T47D (cell line): ENCODE measurements around the gene TUSC2.

Experiments used
- DNase-seq, 2 experiments: peaks; one replicate each; pipeline versions ENCODE4 v3.0.0 to v3.0.0-alpha.2; 2011 to 2012; ENCODE audit warnings: low read depth in 1 of 2, low spot score in 1 of 2
- JUND ChIP-seq: IDR thresholded peaks from 2 replicates; pipeline ENCODE4 v1.6.1; 2012; ENCODE audit warnings: low read depth
- in situ Hi-C: cut with HindIII; loops from 2 replicates; pipeline ENCODE4 v1.10.0; 2016; ENCODE audit warnings: low sequenced_read_pairs, low pct_unique_long_range_greater_than_20kb

TUSC2 gene

GRCh38 chr3:50327943-50328691, at the start of gene TUSC2:
Gene TUSC2, minus strand, starts transcription at chr3:50328223. Its CDS starts 124 bp downstream, at chr3:50328099.
- peak; percentile 95 to 96 for DNase-seq
- TF ChIP-seq JUND = no peak
- in situ Hi-C loops = no loop called here

- no peak for TF ChIP-seq JUND
- in situ Hi-C loops = no loop called here
- no peak for DNase-seq
Observed at GRCh38 chr3:50375258-50375931, 47.4 kb upstream of the TUSC2 start.

GRCh38 chr3:50374363-50375257, 46.6 kb upstream of the TUSC2 start:
- no peak for DNase-seq
- no peak for TF ChIP-seq JUND
- in situ Hi-C loops = no loop called here

GRCh38 chr3:50373146-50374051, 45.4 kb upstream of the TUSC2 start:
- in situ Hi-C loops = no loop called here
- TF ChIP-seq JUND = no peak
- DNase-seq = no peak

- DNase-seq = no peak
- in situ Hi-C loops = no loop called here
- TF ChIP-seq JUND = no peak
Observed at GRCh38 chr3:50372349-50372748, 44.3 kb upstream of the TUSC2 start.

GRCh38 chr3:50371133-50371685, 43.2 kb upstream of the TUSC2 start:
- no peak for TF ChIP-seq JUND
- in situ Hi-C loops = no loop called here
- no peak for DNase-seq

- peak in 1 of 2 experiments; percentile 40 for DNase-seq
- TF ChIP-seq JUND = no peak
- in situ Hi-C loops = no loop called here
Observed at GRCh38 chr3:50370594-50370993, 42.6 kb upstream of the TUSC2 start.

GRCh38 chr3:50369012-50369670, 41.1 kb upstream of the TUSC2 start:
- in situ Hi-C loops = no loop called here
- no peak for DNase-seq
- no peak for TF ChIP-seq JUND

- TF ChIP-seq JUND = no peak
- in situ Hi-C loops = no loop called here
- no peak for DNase-seq
Observed at GRCh38 chr3:50365842-50366220, 37.8 kb upstream of the TUSC2 start.

- DNase-seq = peak; percentile 90 to 93
- in situ Hi-C loops = no loop called here
- no peak for TF ChIP-seq JUND
Observed at GRCh38 chr3:50365080-50365841, 37.2 kb upstream of the TUSC2 start.
